Left forelimb (tissue), 1 donor: ENCODE data around the gene P2RX1.
"Not testable (repeated sequence)": the region's sequence is repeated elsewhere in the genome, so short reads cannot be mapped to it uniquely, and the experiment has no call there.

ENCODE experiments used
- DNase-seq: peaks from one replicate; pipeline ENCODE4 v3.0.0-alpha.2; 2018; ENCODE audit warnings: low spot score

P2RX1 gene

GRCh38 chr17:3951420-3951819, 35.2 kb upstream of the P2RX1 start:
- no peak for DNase-seq

GRCh38 chr17:3951003-3951402, 34.7 kb upstream of the P2RX1 start:
- DNase-seq, result no peak

- no peak for DNase-seq
Measured at GRCh38 chr17:3950584-3950983, 34.3 kb upstream of the P2RX1 start.

GRCh38 chr17:3949418-3949817, 33.2 kb upstream of the P2RX1 start:
- no peak for DNase-seq

- DNase-seq, result not testable (repeated sequence)
Measured at GRCh38 chr17:3948551-3948950, 32.3 kb upstream of the P2RX1 start.

GRCh38 chr17:3947318-3947810, 31.1 kb upstream of the P2RX1 start:
- DNase-seq, result no peak

GRCh38 chr17:3946711-3947235, 30.5 kb upstream of the P2RX1 start:
- no peak for DNase-seq

GRCh38 chr17:3944485-3945388, 28.5 kb upstream of the P2RX1 start:
- peak; percentile 80 for DNase-seq

GRCh38 chr17:3943240-3943891, 27.1 kb upstream of the P2RX1 start:
- no peak for DNase-seq

- DNase-seq, result no peak
Measured at GRCh38 chr17:3940965-3941698, 24.9 kb upstream of the P2RX1 start.

GRCh38 chr17:3937359-3937758, 21.1 kb upstream of the P2RX1 start:
- no peak for DNase-seq

- DNase-seq, result no peak
Measured at GRCh38 chr17:3935825-3936355, 19.6 kb upstream of the P2RX1 start.

GRCh38 chr17:3935140-3935542, 18.9 kb upstream of the P2RX1 start:
- no peak for DNase-seq

GRCh38 chr17:3929764-3930163, 13.5 kb upstream of the P2RX1 start:
- no peak for DNase-seq

- DNase-seq, result no peak
Measured at GRCh38 chr17:3929181-3929580, 12.9 kb upstream of the P2RX1 start.

- DNase-seq, result no peak
Measured at GRCh38 chr17:3928406-3928805, 12.1 kb upstream of the P2RX1 start.

GRCh38 chr17:3927628-3928340, 11.5 kb upstream of the P2RX1 start:
- DNase-seq, result no peak

- no peak for DNase-seq
Measured at GRCh38 chr17:3926860-3927627, 10.8 kb upstream of the P2RX1 start.

GRCh38 chr17:3925684-3926485, 9.6 kb upstream of the P2RX1 start:
- DNase-seq, result no peak
